ENCODE results near the gene PNPLA3. TPM values are rescaled to one million over a fixed set of nuclear protein-coding genes. Genes with fewer than 3 reads are reported as not detected.

PNPLA3 gene
- total RNA-seq, 1 experiment from 2014 or later: 17.5 TPM

DNA sequence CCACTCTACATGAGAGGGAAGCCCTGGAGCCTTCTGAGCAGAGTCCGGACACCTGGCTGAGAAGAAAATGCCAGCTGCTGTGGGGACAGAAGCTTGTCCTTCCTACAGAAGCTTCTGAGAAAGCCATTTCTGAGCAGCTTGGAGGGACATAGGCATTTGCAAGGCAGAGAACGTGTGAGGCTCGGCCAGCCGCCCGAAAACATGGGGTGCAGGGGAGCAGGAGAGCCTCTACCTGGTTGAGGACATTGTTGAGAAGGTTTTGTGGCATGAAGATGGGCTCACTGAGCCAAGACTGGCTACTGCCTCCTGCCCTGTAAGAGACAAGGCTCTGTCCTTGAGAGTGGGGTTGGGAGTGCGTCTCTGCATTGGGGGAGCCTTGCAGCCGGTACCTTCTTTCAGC lies 57.0 kb downstream of the PNPLA3 start:
- no peaks in the 10 kb centered on the region for H3K23me2 ChIP-seq (ENCODE audit: insufficient read length, low read depth, low read length, poor library complexity, severe bottlenecking)
- H3T11ph ChIP-seq (ENCODE audit: low read length): no peak overlapping the region
- Mint-ChIP-seq H3K4me1 (no peaks in the 10 kb centered on the region), H3K4me3 (no peak overlapping the region), H3K9me3 (no peaks in the 10 kb centered on the region; a peak in 1 of 5 replicates), H3K27me3 (ENCODE audit: low read depth) (no peaks in the 10 kb centered on the region), H3K36me3 (ENCODE audit: insufficient read depth in 1 of 3, low read depth in 3 of 3) (peaks cover 37 to 77% (median 61%) of the 10 kb centered on the region in 3 experiments; a peak in 6 of 7 replicates), H3K27ac (0 out of 7 replicates have a peak overlapping the region, but pooled peaks of 1 of the 3 experiments have one; percentile 14)
- DNase-seq: no peak
- H3K23ac ChIP-seq (ENCODE audit: insufficient read length, low read depth, low read length): no peak overlapping the region
- no peak overlapping the region for H3K14ac ChIP-seq (ENCODE audit: insufficient read depth, low read length)
- H2BK120ac ChIP-seq (ENCODE audit: low read depth, low read length, poor library complexity, severe bottlenecking): no peak overlapping the region
- no peak overlapping the region for H3K27ac ChIP-seq (ENCODE audit: insufficient read length, low read depth, low read length)
- H4K8ac ChIP-seq (replicated peaks; ENCODE audit: insufficient read length, low read depth, low read length): no peak overlapping the region
- no peak overlapping the region for H3K9ac ChIP-seq (ENCODE audit: extremely low read depth, insufficient read length, low read length)
- H3K4me2 ChIP-seq (ENCODE audit: insufficient read depth, insufficient read length, low read length): no peak overlapping the region
- no CpG with 5 or more reads among the region's 7 CpGs for WGBS (ENCODE audit: extremely low coverage, insufficient read length, low lambda C conversion rate)
- no peak overlapping the region for H3K56ac ChIP-seq (ENCODE audit: insufficient read length, low read depth, low read length)
- no peaks in the 10 kb centered on the region for H3K27me3 ChIP-seq (ENCODE audit: insufficient read depth, low read length)
- H3K4me1 ChIP-seq (ENCODE audit: insufficient read depth, low read length): no peaks in the 10 kb centered on the region
- H3K79me2 ChIP-seq (ENCODE audit: insufficient read depth, low read length): no peaks in the 10 kb centered on the region
- H3K4ac ChIP-seq (ENCODE audit: low read depth, low read length): no peak overlapping the region
- no peaks in the 10 kb centered on the region for H4K20me1 ChIP-seq (ENCODE audit: control insufficient read depth, insufficient read depth, insufficient read length)
- no peak overlapping the region for H4K91ac ChIP-seq (ENCODE audit: insufficient read length, low read depth, low read length)
- no peak overlapping the region for H3K18ac ChIP-seq (ENCODE audit: insufficient read length, low read depth, low read length)
- H3K79me1 ChIP-seq (ENCODE audit: insufficient read depth, low read depth, low read length, poor library complexity, severe bottlenecking): no peaks in the 10 kb centered on the region
- H2AFZ ChIP-seq (ENCODE audit: low read length): no peak overlapping the region
- no peak overlapping the region for H2BK20ac ChIP-seq (ENCODE audit: low read depth, low read length, poor library complexity, severe bottlenecking)
- no peak overlapping the region for H2BK12ac ChIP-seq (ENCODE audit: insufficient read length, low read depth, low read length)
- no peaks in the 10 kb centered on the region for H3K9me3 ChIP-seq (ENCODE audit: control insufficient read depth, low read depth, low read length)
- no peak overlapping the region for H2BK5ac ChIP-seq (ENCODE audit: insufficient read length, low read length)
- no peak overlapping the region for H2AK5ac ChIP-seq (ENCODE audit: insufficient read length, low read length)
- no peak for TF ChIP-seq CTCF (conservative IDR thresholded peaks at IDR 0.05)
- no peak overlapping the region for H2BK15ac ChIP-seq (ENCODE audit: low read depth, low read length)
- no peak overlapping the region for H4K5ac ChIP-seq (ENCODE audit: insufficient read length, low read depth, low read length)
